GM13977 (cell line): ENCODE results near the gene MINDY2.
A peak's percentile ranks its signal among the peaks of the same experiment; 100 is the strongest.

ENCODE experiments used
- DNase-seq: peaks from one replicate; pipeline ENCODE4 v3.0.0; 2012; ENCODE audit warnings: low spot score
- in situ Hi-C: fragments of 300-500 bp; cut with MboI; formaldehyde crosslinking; loops from one replicate; pipeline ENCODE4 v1.12.0; 2022; ENCODE audit warnings: low sequenced_read_pairs, low pct_unique_long_range_greater_than_20kb, mixed read lengths, inconsistent platforms; ENCODE audit not compliant: unreplicated experiment
- TF ChIP-seq, protein P1 (sequence below): IDR thresholded peaks from 2 replicates; pipeline ENCODE4 v1.5.1; 2012; ENCODE audit warnings: mild to moderate bottlenecking, control low read depth; ENCODE audit not compliant: insufficient read depth; ENCODE audit errors: extremely low read depth, missing control alignments

The MINDY2 gene

DNA sequence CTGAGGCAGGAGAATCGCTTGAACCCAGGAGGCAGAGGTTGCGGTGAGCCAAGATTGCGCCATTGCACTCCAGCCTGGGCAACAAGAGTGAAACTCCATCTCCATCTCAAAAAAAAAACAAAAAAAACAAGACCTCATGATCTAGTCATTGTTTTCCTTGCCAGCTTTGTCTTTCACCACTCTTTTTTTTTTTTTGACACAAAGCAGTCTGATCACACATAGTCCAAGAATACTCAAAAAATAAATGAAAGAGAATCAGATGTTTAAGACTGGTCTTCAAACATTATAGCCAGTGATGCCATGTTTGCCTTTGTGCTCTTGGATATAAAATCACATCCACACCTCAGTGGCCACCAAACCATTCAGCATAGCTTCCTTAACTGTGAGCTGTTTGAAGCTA is 15.8 kb upstream of the MINDY2 start:
- in situ Hi-C loops = loop anchor here (25.0 kb wide), 1 partner anchor 493 kb away; no protein-coding TSS in a partner anchor
- TF ChIP-seq, protein P1, sequence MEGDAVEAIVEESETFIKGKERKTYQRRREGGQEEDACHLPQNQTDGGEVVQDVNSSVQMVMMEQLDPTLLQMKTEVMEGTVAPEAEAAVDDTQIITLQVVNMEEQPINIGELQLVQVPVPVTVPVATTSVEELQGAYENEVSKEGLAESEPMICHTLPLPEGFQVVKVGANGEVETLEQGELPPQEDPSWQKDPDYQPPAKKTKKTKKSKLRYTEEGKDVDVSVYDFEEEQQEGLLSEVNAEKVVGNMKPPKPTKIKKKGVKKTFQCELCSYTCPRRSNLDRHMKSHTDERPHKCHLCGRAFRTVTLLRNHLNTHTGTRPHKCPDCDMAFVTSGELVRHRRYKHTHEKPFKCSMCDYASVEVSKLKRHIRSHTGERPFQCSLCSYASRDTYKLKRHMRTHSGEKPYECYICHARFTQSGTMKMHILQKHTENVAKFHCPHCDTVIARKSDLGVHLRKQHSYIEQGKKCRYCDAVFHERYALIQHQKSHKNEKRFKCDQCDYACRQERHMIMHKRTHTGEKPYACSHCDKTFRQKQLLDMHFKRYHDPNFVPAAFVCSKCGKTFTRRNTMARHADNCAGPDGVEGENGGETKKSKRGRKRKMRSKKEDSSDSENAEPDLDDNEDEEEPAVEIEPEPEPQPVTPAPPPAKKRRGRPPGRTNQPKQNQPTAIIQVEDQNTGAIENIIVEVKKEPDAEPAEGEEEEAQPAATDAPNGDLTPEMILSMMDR = no peak
- no peak for DNase-seq

DNA sequence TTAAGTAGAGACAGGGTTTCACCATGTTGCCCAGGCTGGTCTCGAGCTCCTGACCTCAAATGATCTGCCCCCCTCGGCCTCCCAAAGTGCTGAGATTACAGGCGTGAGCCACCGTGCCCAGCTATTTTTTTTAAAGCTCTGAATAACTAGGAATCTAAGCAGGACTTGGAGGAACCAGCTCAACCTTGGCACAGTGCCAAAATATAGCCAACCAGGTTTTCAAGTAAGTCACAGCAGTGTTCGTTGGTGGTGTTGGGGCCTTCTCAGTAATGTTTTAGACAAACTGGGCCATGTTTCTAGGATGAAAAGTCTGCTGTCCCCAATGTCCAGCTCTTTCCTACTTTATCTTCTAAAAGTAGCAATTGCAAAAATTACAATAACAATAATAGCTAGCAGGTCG is 15.1 kb upstream of the MINDY2 start:
- TF ChIP-seq, protein P1 = no peak
- in situ Hi-C loops = loop anchor here (25.0 kb wide), 1 partner anchor 494 kb away; no protein-coding TSS in a partner anchor
- DNase-seq = no peak

DNA sequence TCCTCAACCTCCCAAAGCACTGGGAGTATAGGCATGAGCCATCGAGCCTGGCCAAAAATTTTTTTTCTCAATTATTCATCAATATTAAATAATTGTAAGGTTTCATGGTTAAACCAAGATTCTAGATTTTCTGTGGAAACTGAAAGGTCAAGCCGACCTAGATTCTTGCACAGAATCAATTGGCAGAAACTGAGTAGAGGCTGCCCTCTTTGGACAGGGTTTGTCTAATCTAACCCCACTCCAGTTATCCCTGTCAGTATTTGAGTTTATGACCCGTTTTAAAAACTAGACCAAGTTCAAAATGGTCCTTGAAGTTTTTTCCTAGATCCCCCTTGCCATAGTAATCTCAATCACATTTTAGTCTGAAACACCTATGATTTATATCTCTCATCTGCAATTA is 13.0 kb upstream of the MINDY2 start:
- in situ Hi-C loops = loop anchor here (25.0 kb wide), 1 partner anchor 496 kb away; no protein-coding TSS in a partner anchor
- TF ChIP-seq, protein P1 = peak; percentile 53
- DNase-seq = peak; percentile 41

DNA sequence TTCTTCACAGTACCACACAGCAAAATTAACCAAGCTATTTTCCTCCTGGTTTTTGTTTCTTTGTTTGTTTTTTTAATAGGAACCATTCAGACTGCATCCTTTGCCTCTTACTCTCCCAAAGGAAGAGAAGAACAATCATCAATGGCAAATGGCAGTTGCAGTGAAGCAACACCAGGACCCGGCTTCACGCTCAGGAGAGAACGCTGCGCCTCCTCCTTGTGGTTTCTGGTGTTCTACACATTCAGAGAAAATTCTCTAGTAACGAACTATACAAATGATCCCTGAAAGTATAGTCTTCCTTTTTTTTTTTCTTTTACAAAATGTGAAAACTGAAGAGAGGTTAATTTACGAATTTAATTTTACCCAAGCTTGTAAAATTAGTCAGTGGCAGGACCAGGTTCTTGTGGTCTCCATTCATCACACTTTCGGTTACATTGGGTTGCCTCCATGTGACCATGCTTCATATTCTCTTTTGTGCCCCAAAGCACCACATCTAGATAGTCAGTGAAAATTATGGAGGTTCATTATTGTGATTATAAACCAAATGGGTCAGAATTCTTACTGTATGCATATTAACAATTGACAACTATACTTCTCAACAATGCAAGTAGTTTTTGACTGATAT is 10.6 kb upstream of the MINDY2 start:
- DNase-seq = no peak
- TF ChIP-seq, protein P1 = no peak
- in situ Hi-C loops = loop anchor here (25.0 kb wide), 1 partner anchor 498 kb away; no protein-coding TSS in a partner anchor

DNA sequence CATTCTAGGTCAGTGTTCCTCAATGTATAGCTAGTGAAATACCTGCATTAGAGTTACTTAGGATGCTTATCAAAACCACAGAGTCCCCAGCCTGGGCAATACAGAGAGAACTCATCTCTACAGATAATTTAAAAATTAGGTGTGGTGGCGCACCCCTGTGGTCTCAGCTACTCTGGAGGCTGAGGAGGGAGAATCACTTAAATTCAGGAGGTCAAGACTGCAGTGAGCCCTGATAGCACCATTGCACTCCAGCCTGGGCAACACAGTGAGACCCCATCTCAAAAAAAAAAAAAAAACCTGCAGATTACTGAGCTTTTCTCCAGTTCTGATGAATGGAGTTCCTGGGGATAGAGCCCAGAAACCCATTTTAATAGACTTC is 10.1 kb upstream of the MINDY2 start:
- in situ Hi-C loops = loop anchor here (25.0 kb wide), 1 partner anchor 499 kb away; no protein-coding TSS in a partner anchor
- TF ChIP-seq, protein P1 = peak; percentile 13
- no peak for DNase-seq

DNA sequence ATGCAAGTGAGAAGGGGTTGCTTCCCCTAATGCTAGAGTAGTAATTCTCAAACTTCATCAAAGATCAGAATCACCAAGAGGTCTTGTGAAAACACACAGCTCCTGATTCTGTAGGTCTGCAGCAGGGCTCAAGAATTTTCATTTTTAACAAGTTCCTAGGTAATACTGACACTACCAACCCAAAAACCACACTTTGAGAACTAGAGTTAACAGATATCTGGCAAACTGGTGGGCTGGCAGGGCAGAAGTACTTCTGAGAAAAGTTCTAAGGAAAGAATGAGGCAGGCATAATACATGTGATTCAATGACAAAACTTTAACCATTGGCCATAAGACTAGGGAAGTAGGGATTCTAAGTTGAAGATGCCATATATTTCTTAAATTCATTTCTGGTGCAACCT is 8.8 kb upstream of the MINDY2 start:
- TF ChIP-seq, protein P1 = no peak
- in situ Hi-C loops = loop anchor here (25.0 kb wide), 1 partner anchor 500 kb away; no protein-coding TSS in a partner anchor
- no peak for DNase-seq

DNA sequence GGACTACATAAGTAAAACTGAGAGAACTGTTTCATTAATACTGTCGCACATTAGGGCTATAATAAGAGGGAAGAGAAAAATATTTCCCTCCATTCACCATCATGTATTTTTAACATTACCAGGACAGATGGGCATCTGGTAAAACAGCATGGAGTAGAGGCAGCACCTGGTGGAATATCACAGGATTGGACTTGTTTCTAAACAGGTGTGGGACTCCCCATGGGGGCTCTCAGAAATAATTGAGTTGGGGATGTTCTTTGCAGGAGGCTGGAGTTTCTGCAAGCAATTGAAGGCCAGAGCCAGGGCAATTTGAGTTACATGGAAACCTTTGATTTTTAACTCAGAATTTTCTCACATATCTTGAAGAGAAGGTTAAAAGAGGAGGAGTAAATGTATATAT is 8.4 kb upstream of the MINDY2 start:
- in situ Hi-C loops = loop anchor here (25.0 kb wide), 1 partner anchor 500 kb away; no protein-coding TSS in a partner anchor
- DNase-seq = no peak
- TF ChIP-seq, protein P1 = no peak
